Kidney (tissue), 14 donors: ENCODE data around the gene ANAPC2. TPM values are rescaled to one million over a fixed set of nuclear protein-coding genes. Genes with fewer than 3 reads are reported as not detected.

Experiments used
- DNase-seq, 5 donors: peaks; one replicate each; pipeline ENCODE4 v3.0.0-alpha.2; 2013 to 2020
- FAIRE-seq: peaks from 2 replicates; lab custom pipeline; 2012; peaks lifted over from hg19 to GRCh38; lab: Jason Lieb, UNC
- H3K27ac ChIP-seq, 2 donors: one replicate each; pipeline ENCODE4 v1.7.0; 2013; ENCODE audit warnings: low read depth in 2 of 2, low read length in 2 of 2, inconsistent platforms in 1 of 2
- H3K27me3 ChIP-seq: one replicate; pipeline ENCODE4 v1.7.1; 2013; ENCODE audit warnings: low read length, inconsistent platforms; ENCODE audit not compliant: control insufficient read depth, insufficient read depth
- H3K36me3 ChIP-seq, 3 donors: one replicate each; pipeline versions ENCODE4 v1.7.0 to v1.7.1; 2013; ENCODE audit warnings: low read length in 3 of 3, control low read depth in 1 of 3, inconsistent platforms in 1 of 3; ENCODE audit not compliant: insufficient read depth in 3 of 3, control insufficient read depth in 2 of 3
- H3K4me1 ChIP-seq, 3 donors: one replicate each; pipeline versions ENCODE4 v1.7.0 to v1.7.1; 2013; ENCODE audit warnings: low read length in 3 of 3, inconsistent platforms in 1 of 3, low read depth in 1 of 3; ENCODE audit not compliant: control insufficient read depth in 2 of 3, insufficient read depth in 2 of 3
- H3K4me3 ChIP-seq, 3 donors: one replicate each; pipeline versions ENCODE4 v1.7.0 to v1.8.1; 2013; ENCODE audit warnings: low read length in 3 of 3, control low read depth in 1 of 3, inconsistent platforms in 1 of 3
- H3K9ac ChIP-seq, 3 donors: one replicate each; pipeline versions ENCODE4 v1.7.0 to v1.7.1; 2013; ENCODE audit warnings: low read length in 3 of 3, control low read depth in 1 of 3, inconsistent platforms in 1 of 3
- H3K9me3 ChIP-seq, 3 donors: one replicate each; pipeline versions ENCODE4 v1.7.0 to v1.7.1; 2013; ENCODE audit warnings: low read length in 3 of 3, control low read depth in 1 of 3, inconsistent platforms in 1 of 3; ENCODE audit not compliant: control insufficient read depth in 2 of 3, insufficient read depth in 1 of 3
- CTCF ChIP-seq: IDR thresholded peaks from 3 replicates; pipeline ENCODE4 v1.5.1; 2012; ENCODE audit warnings: mild to moderate bottlenecking, moderate library complexity, borderline replicate concordance; ENCODE audit not compliant: insufficient read depth; ENCODE audit errors: extremely low read depth
- intact Hi-C: fragments of 100-400 bp; cut with DNase I; formaldehyde crosslinking; loops from one replicate; pipeline ENCODE4 v1.11.1; 2022
- polyA plus RNA-seq: library from polyadenylated mRNA; stranded (reverse); fragments of 350-450 nt; fragmentation: Illumina TruSeq; extraction: RNeasy Lipid Tissue Mini Kit (QIAGEN cat#74804); gene quantifications from one replicate; pipeline ENCODE4 v1.2.3, GENCODE V29; 2014; ENCODE audit warnings: low read depth, low replicate concordance; ENCODE audit not compliant: insufficient read depth
- total RNA-seq: library from RNA; stranded (reverse); fragmentation: NEBNext Ultra II Directional; extraction: Animal tissue kit (Norgen Biotek cat#: 25700); gene quantifications from one replicate; pipeline ENCODE4 v1.2.1, GENCODE V29; 2021
- donor health status: control.
- donor health status: control.
- donor health status: control.
- donor health status: control.
- donor health status: control.
- donor health status: DM: yes; HTN: yes; CAD: no.
- donor health status: Normal renal cell carcinoma (clear cell type).

Gene ANAPC2
- total and polyA plus RNA-seq, 2 donors from 2014 or later = 19.9 to 57.2 TPM

GRCh38 chr9:137174722-137175293 is 13.6 kb downstream of the ANAPC2 start:
- Histone ChIP-seq H3K36me3 (no peaks in the 10 kb centered on the region), H3K4me3 (no peak overlapping the region), H3K9ac (no peak overlapping the region), H3K27me3 (no peaks in the 10 kb centered on the region), H3K27ac (no peak overlapping the region), H3K9me3 (no peaks in the 10 kb centered on the region), H3K4me1 (peaks cover 0 to 2% (median 0%) of the 10 kb centered on the region in 3 donors)
- DNase-seq (no peak), FAIRE-seq (no peak)
- TF ChIP-seq CTCF = no peak
- intact Hi-C loops = no loop called here

GRCh38 chr9:137173796-137174664 is 14.3 kb downstream of the ANAPC2 start:
- no peak for FAIRE-seq
- Histone ChIP-seq H3K9ac (no peak overlapping the region), H3K9me3 (no peaks in the 10 kb centered on the region), H3K36me3 (no peaks in the 10 kb centered on the region), H3K27me3 (no peaks in the 10 kb centered on the region), H3K27ac (no peak overlapping the region), H3K4me1 (peaks cover 0 to 8% (median 0%) of the 10 kb centered on the region in 3 donors), H3K4me3 (no peak overlapping the region)
- no peak for DNase-seq
- TF ChIP-seq CTCF = no peak
- intact Hi-C loops = no loop called here

GRCh38 chr9:137172901-137173795 is 15.2 kb downstream of the ANAPC2 start:
- H3K27ac ChIP-seq = no peak overlapping the region
- peaks cover 0 to 10% (median 0%) of the 10 kb centered on the region in 3 donors for H3K4me1 ChIP-seq
- no peak overlapping the region for H3K4me3 ChIP-seq
- TF ChIP-seq CTCF = no peak
- no peak overlapping the region for H3K9ac ChIP-seq
- intact Hi-C loops = no loop called here
- H3K27me3 ChIP-seq = no peaks in the 10 kb centered on the region
- H3K9me3 ChIP-seq = no peaks in the 10 kb centered on the region
- DNase-seq = no peak
- FAIRE-seq = no peak
- H3K36me3 ChIP-seq = no peaks in the 10 kb centered on the region
